ENCODE data around the gene KCNAB2.

KCNAB2 gene

DNA sequence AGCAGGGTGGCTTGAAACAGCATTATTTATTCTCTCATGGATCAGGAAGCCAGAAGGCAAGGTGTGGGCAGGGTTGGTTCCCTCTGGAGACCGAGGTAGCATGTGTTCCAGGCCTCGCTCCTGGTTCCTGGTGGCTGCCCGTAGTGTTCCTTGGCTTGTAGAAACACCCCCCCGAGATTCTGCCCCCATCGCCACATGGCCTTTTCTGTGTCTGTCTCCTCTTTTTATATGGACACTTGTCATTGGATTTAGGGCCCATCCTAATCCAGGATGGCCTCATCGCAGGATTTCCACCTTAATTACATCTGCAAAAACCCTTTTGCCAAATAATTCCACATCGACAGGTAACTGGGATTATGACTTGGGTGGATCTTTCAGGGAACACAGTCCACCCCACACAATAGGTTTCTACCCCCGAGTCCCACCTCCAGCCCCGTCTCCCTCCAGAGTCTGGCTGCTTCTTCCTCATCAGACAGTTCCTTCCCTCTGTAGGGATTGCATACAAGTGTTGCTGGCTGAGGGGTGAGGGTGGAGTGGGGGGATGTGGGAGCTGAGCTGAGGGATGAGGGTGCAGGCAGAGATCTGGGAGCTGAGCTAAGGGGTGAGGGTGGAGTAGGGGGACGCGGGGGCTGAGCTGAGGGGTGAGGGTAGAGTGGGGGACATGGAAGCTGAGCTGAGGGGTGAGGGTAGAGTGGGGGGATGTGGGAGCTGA is 41.1 kb upstream of the KCNAB2 start:
- Histone ChIP-seq H3K4me1 (ENCODE audit: control insufficient read depth, insufficient read depth, low read length) (no peaks in the 10 kb centered on the region), H3K27ac (ENCODE audit: low read depth, low read length) (no peak overlapping the region), H3K4me3 (ENCODE audit: low read length) (no peak overlapping the region), H3K9ac (ENCODE audit: low read length) (no peak overlapping the region), H3K27me3 (ENCODE audit: control insufficient read depth, insufficient read depth, low read length) (no peaks in the 10 kb centered on the region), H3K36me3 (ENCODE audit: control insufficient read depth, insufficient read depth, low read length) (no peaks in the 10 kb centered on the region)

DNA sequence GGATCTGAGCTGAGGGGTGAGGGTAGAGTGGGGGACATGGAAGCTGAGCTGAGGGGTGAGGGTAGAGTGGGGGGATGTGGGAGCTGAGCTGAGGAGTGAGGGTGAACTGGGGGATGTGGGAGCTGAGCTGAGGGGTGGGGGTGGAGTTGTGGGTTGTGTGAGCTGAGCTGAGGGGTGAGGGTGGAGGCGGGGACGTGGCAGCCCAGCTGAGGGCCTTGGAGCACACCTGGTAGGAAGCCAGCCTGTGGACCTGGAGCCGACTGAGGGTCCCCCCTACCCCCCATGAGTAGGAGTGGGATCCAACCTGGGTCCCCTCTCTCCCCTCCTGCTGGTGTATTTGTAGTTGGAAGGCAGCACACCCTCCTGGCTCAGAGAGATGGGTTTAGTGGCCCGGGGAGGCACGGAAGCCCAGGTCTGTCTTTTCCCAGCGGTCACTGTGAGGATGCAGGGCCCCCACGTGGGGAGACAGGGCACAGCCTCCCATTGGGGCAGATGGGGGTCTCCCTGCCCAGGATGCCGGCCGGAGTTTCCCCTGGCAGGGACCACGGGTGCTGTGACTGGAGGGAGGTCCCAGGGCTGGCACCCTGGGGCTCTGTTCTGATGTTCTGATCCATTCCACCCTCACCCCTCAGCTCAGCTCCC is 40.3 kb upstream of the KCNAB2 start:
- no peaks in the 10 kb centered on the region for H3K36me3 ChIP-seq (ENCODE audit: control insufficient read depth, insufficient read depth, low read length)
- no peak overlapping the region for H3K9ac ChIP-seq (ENCODE audit: low read length)
- no peak overlapping the region for H3K4me3 ChIP-seq (ENCODE audit: low read length)
- H3K27ac ChIP-seq (ENCODE audit: low read depth, low read length), result no peak overlapping the region
- no peaks in the 10 kb centered on the region for H3K27me3 ChIP-seq (ENCODE audit: control insufficient read depth, insufficient read depth, low read length)
- H3K4me1 ChIP-seq (ENCODE audit: control insufficient read depth, insufficient read depth, low read length), result no peaks in the 10 kb centered on the region

DNA sequence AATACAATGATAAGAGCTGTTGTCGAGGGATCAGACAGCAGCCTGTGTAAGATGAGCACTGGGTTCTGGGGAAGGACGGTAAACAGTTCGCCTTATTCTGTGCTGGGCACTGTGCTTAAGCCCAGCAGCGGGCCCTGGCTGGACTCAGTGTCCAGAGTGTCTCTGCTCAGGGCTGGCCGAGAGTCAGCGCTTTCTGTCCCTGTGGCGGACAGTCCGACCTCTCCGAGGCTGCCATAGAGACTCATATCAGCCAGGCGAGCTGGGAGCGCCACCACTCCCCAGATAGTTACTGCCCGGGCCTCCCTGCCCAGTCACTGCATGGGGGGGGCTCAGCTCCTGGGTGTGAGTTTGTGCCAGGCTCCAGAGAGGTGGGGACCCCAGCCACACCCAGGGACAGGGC is 38.8 kb upstream of the KCNAB2 start:
- Histone ChIP-seq H3K4me3 (ENCODE audit: low read length) (no peak overlapping the region), H3K36me3 (ENCODE audit: control insufficient read depth, insufficient read depth, low read length) (no peaks in the 10 kb centered on the region), H3K4me1 (ENCODE audit: control insufficient read depth, insufficient read depth, low read length) (no peaks in the 10 kb centered on the region), H3K9ac (ENCODE audit: low read length) (no peak overlapping the region), H3K27ac (ENCODE audit: low read depth, low read length) (no peak overlapping the region), H3K27me3 (ENCODE audit: control insufficient read depth, insufficient read depth, low read length) (no peaks in the 10 kb centered on the region)

DNA sequence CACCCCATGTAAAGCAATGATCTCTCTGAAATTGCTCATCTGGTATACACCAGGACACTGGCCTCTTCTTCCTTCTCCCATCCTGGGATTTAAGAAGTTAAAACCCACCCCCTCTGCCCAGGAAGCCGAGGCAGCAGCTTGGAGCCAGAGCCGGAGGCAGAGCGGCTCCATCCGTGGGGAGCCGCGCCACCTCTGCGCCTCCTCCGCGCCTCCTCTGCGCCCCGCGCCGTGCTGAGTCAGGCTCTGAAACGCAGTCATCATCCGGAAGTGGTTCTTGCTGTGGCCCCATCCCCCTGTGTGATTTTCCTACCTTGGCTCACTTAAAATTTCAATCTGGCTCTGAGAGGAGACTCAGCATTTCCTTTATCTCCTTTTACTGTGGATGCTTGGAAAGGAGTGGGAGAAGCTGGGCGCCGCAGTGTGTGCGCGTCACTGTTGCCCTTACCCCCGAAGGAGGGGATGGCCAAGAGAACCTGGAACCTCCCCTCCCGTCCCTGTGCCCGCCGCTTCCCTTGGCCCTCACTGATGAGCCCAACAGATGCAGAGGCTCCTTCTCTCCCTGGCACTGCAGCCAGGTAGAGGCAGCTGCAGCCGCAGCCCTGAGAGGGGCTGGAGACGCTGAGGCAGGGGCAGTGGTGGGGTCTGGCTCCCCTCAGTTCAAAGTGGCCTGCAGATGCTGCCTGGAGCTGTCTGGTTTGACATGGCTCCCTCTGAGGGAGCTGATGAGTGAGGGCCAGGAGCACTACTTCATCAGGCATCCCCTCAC is 38.2 kb upstream of the KCNAB2 start:
- Histone ChIP-seq H3K9ac (ENCODE audit: low read length) (no peak overlapping the region), H3K27me3 (ENCODE audit: control insufficient read depth, insufficient read depth, low read length) (no peaks in the 10 kb centered on the region), H3K27ac (ENCODE audit: low read depth, low read length) (no peak overlapping the region), H3K4me1 (ENCODE audit: control insufficient read depth, insufficient read depth, low read length) (no peaks in the 10 kb centered on the region), H3K36me3 (ENCODE audit: control insufficient read depth, insufficient read depth, low read length) (no peaks in the 10 kb centered on the region), H3K4me3 (ENCODE audit: low read length) (no peak overlapping the region)

DNA sequence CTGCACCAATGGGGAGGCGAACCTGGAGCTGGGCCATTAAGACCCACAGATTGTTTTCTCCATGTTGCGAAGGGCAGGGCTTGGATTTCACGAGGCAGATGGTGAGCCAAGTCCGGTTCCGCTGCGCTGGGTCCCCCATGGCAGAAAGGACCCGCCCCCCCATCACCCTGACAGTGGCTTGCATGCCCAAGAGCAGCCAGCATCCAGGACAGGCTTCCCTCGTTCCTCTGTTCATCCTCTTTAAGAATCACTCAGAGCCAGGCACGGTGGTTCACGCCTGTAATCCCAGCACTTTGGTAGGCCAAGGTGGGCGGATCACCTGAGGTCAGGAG is 37.6 kb upstream of the KCNAB2 start:
- Histone ChIP-seq H3K4me3 (ENCODE audit: low read length) (no peak overlapping the region), H3K4me1 (ENCODE audit: control insufficient read depth, insufficient read depth, low read length) (no peaks in the 10 kb centered on the region), H3K27me3 (ENCODE audit: control insufficient read depth, insufficient read depth, low read length) (no peaks in the 10 kb centered on the region), H3K9ac (ENCODE audit: low read length) (no peak overlapping the region), H3K27ac (ENCODE audit: low read depth, low read length) (no peak overlapping the region), H3K36me3 (ENCODE audit: control insufficient read depth, insufficient read depth, low read length) (no peaks in the 10 kb centered on the region)

DNA sequence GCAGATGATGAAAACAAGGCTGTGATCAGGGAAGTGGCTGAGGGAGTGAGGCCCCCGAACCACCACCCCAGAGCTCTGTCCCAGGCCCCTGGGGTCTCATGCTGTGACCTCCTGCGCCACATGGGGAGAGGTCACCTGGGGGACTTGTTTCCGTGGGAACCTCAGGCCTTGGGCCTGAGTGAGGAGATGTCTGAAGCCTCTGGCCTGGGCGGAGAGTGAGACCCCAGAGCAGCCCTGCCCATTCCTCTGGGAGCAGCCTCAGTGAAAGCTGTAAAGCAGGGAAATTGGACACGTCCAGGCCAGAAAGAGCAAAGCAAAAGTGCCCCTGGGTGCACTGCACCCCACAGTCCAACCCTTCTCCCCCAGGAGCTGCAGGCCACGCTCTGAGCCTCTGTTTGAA is 37.0 kb upstream of the KCNAB2 start:
- Histone ChIP-seq H3K4me1 (ENCODE audit: control insufficient read depth, insufficient read depth, low read length) (no peaks in the 10 kb centered on the region), H3K4me3 (ENCODE audit: low read length) (no peak overlapping the region), H3K9ac (ENCODE audit: low read length) (no peak overlapping the region), H3K27ac (ENCODE audit: low read depth, low read length) (no peak overlapping the region), H3K36me3 (ENCODE audit: control insufficient read depth, insufficient read depth, low read length) (no peaks in the 10 kb centered on the region), H3K27me3 (ENCODE audit: control insufficient read depth, insufficient read depth, low read length) (no peaks in the 10 kb centered on the region)

DNA sequence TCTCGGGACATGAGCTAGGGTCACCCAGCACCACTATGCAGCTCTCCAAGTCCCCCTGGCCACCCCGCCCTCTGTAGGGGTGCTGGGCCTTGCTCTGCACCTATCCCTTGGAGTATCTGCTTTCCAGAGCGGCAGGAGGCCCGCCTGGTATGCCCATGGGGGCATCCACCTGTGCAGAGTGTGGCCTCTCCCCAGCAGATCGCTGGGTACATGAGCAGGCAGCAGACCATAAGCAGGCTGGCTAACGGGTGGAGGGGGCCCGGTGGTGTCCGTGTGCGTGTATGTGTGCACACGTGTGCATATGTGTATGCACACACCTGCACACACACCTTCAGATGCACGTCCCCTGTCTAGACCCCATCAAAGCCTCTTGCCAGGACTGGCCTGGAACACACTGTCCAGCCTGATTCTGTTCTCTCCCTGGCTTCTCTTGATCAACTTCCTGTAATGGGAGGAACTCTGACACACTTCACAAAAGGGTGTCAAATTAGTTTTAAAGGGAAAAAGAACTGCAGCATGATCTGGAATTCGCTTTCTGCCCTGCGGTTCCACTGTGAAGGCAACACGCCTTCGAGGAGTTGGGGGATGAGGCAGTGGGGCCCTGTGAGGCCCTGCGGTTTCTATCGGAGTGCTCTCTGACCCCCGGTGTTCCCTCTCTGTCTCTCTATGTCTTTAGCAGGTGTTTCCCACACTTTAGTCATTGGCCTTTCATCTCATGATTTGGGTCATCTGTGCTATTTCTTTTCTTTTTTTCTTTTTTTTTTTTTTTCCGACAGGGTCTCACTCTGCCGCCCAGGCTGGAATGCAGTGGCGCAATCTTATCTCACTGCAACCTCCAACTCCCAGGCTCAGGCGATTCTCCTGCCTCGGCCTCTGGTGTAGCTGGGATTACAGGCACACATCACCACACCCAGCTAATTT is 36.3 kb upstream of the KCNAB2 start:
- no peaks in the 10 kb centered on the region for H3K27me3 ChIP-seq (ENCODE audit: control insufficient read depth, insufficient read depth, low read length)
- no peak overlapping the region for H3K27ac ChIP-seq (ENCODE audit: low read depth, low read length)
- H3K36me3 ChIP-seq (ENCODE audit: control insufficient read depth, insufficient read depth, low read length), result no peaks in the 10 kb centered on the region
- H3K4me3 ChIP-seq (ENCODE audit: low read length), result no peak overlapping the region
- H3K4me1 ChIP-seq (ENCODE audit: control insufficient read depth, insufficient read depth, low read length), result no peaks in the 10 kb centered on the region
- no peak overlapping the region for H3K9ac ChIP-seq (ENCODE audit: low read length)

DNA sequence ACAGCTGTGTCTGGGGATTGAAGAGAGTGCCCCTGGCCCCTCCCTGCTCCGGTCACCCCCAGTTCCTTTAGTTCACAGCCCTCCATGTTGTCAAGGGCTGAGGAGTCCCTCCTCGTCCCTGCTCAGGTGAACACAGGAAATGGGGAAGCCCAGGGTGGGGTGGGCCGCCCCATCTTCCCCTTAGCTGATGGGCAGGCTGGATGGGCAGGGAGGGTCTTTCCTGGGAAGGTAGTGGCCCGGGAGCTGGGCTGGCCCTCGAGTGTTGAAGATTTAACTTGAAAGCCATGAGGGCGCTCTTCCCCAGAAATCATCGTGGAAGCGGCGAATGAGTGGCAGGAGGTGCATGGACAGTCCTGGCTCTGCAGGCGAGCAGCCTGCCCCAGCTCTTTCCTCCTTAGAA is 35.1 kb upstream of the KCNAB2 start:
- Histone ChIP-seq H3K36me3 (ENCODE audit: control insufficient read depth, insufficient read depth, low read length) (no peaks in the 10 kb centered on the region), H3K9ac (ENCODE audit: low read length) (no peak overlapping the region), H3K4me1 (ENCODE audit: control insufficient read depth, insufficient read depth, low read length) (no peaks in the 10 kb centered on the region), H3K4me3 (ENCODE audit: low read length) (no peak overlapping the region), H3K27me3 (ENCODE audit: control insufficient read depth, insufficient read depth, low read length) (no peaks in the 10 kb centered on the region), H3K27ac (ENCODE audit: low read depth, low read length) (no peak overlapping the region)

DNA sequence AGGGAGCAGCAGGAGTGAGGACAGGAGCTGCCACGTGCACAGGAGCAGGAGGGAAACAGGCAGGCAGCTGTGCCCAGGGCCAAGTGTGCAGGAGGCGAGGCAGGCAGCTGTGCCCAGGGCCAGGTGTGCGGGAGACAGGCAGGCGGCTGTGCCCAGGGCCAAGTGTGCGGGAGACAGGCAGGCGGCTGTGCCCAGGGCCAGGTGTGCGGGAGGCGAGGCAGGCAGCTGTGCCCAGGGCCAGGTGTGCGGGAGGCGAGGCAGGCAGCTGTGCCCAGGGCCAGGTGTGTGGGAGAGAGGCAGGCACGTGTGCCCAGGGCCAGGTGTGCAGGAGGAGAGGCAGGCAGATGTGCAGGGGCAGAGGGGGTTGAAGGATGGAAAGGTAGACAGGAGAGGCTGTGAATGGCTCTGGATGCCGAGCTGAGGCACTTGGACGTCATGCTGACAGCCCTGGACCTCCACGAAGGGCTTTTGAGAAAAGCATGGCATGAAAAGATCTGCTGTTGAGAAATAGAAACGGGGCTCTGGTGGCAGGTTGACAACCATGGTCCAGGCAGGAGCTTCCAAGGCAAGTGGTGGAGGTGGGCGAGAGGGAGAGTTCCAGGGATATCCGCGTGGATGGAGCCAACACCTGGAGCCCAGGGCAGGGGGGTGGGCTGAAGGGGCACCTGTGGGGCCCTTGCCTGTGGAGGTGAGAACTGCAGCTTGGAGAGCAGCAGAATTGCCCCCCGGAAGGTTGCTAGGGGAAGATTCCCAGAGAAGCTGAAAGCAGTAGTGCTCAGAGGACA is 34.3 kb upstream of the KCNAB2 start:
- Histone ChIP-seq H3K36me3 (ENCODE audit: control insufficient read depth, insufficient read depth, low read length) (no peaks in the 10 kb centered on the region), H3K9ac (ENCODE audit: low read length) (no peak overlapping the region), H3K4me1 (ENCODE audit: control insufficient read depth, insufficient read depth, low read length) (no peaks in the 10 kb centered on the region), H3K27ac (ENCODE audit: low read depth, low read length) (no peak overlapping the region), H3K27me3 (ENCODE audit: control insufficient read depth, insufficient read depth, low read length) (no peaks in the 10 kb centered on the region), H3K4me3 (ENCODE audit: low read length) (no peak overlapping the region)

DNA sequence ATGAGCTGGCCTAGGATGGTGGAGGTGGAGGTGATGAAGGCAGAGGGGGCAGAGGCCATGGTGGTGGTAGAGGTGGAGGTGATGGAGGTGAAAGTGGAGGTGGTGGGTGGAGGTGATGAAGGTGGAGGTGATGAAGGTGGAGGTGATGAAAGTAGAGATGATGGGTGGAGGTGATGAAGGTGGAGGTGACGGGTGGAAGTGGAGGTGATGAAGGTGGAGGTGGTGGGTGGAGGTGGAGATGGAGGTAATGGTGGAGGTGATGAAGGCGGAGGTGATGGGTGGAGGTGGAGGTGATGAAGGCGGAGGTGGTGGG is 33.8 kb upstream of the KCNAB2 start:
- Histone ChIP-seq H3K4me3 (ENCODE audit: low read length) (no peak overlapping the region), H3K27me3 (ENCODE audit: control insufficient read depth, insufficient read depth, low read length) (no peaks in the 10 kb centered on the region), H3K9ac (ENCODE audit: low read length) (no peak overlapping the region), H3K4me1 (ENCODE audit: control insufficient read depth, insufficient read depth, low read length) (no peaks in the 10 kb centered on the region), H3K36me3 (ENCODE audit: control insufficient read depth, insufficient read depth, low read length) (no peaks in the 10 kb centered on the region), H3K27ac (ENCODE audit: low read depth, low read length) (no peak overlapping the region)

DNA sequence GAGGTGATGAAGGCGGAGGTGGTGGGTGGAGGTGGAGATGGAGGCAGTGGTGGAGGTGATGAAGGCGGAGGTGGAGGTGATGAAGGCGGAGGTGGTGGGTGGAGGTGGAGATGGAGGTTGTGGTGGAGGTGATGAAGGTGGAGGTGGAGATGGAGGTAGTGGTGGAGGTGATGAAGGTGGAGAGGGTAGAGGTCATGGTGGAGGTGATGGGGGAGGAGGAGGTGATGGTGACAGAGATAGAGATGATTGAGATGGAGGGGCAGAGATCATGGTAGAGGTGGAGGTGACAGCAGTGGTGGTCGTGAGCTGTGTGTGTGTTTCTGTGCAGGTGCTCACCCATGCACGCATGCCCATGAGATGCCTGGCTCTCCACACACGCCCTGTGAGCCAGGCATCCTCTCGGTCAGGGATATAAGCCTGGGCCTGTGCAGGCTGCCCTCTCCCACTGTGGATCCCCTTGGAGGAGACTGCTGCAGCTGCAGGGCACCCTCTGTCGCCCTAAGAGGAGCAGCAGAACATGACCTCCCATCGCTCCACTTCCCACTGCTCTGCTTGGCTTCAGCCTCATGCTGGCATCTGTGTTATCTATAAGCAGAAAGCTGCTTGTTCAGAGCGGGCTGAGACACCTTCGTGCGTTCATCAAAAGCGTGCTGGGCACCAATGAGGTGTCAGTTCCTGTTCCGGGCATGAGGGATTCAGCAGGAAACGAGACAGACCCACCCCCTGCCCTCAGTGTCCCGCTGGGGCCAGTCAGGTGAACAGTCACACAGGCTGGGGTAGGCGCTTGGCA is 33.0 kb upstream of the KCNAB2 start:
- no peak overlapping the region for H3K4me3 ChIP-seq (ENCODE audit: low read length)
- H3K9ac ChIP-seq (ENCODE audit: low read length), result no peak overlapping the region
- H3K36me3 ChIP-seq (ENCODE audit: control insufficient read depth, insufficient read depth, low read length), result no peaks in the 10 kb centered on the region
- no peaks in the 10 kb centered on the region for H3K27me3 ChIP-seq (ENCODE audit: control insufficient read depth, insufficient read depth, low read length)
- H3K4me1 ChIP-seq (ENCODE audit: control insufficient read depth, insufficient read depth, low read length), result no peaks in the 10 kb centered on the region
- no peak overlapping the region for H3K27ac ChIP-seq (ENCODE audit: low read depth, low read length)
